Right kidney (tissue), 1 donor: ENCODE results near the gene PBX2.
"Not testable (repeated sequence)": the region's sequence is repeated elsewhere in the genome, so short reads cannot be mapped to it uniquely, and the experiment has no call there.

Source experiments
- DNase-seq: peaks from one replicate; pipeline ENCODE4 v3.0.0-alpha.2; 2016

PBX2 gene

GRCh38 chr6:32203426-32204267 lies 13.6 kb upstream of the PBX2 start:
- DNase-seq, result no peak

- DNase-seq, result no peak
Observed at GRCh38 chr6:32202186-32202585, 12.2 kb upstream of the PBX2 start.

GRCh38 chr6:32200711-32201475 lies 10.9 kb upstream of the PBX2 start:
- DNase-seq, result no peak

- no peak for DNase-seq
Observed at GRCh38 chr6:32198866-32199265, 8.9 kb upstream of the PBX2 start.

- DNase-seq, result no peak
Observed at GRCh38 chr6:32198345-32198696, 8.3 kb upstream of the PBX2 start.

- peak; percentile 90 for DNase-seq
Observed at GRCh38 chr6:32196682-32197616, 6.9 kb upstream of the PBX2 start.

- peak; percentile 97 for DNase-seq
Observed at GRCh38 chr6:32195902-32196681, 6.1 kb upstream of the PBX2 start.

GRCh38 chr6:32195652-32195901 lies 5.6 kb upstream of the PBX2 start:
- DNase-seq, result no peak

GRCh38 chr6:32194825-32195651 lies 5.0 kb upstream of the PBX2 start:
- DNase-seq, result no peak

GRCh38 chr6:32194388-32194787 lies 4.4 kb upstream of the PBX2 start:
- DNase-seq, result no peak

GRCh38 chr6:32193096-32193495 lies 3.1 kb upstream of the PBX2 start:
- not testable (repeated sequence) for DNase-seq

- DNase-seq, result no peak
Observed at GRCh38 chr6:32192608-32193039, 2.6 kb upstream of the PBX2 start, which contains the start of gene GPSM3. GPSM3 (minus strand) TSS chr6:32192643; CDS start chr6:32192513, 130 bp downstream.

GRCh38 chr6:32191696-32192607 lies 1.9 kb upstream of the PBX2 start:
- DNase-seq, result no peak

GRCh38 chr6:32190911-32191677 lies 1.1 kb upstream of the PBX2 start:
- DNase-seq, result no peak

GRCh38 chr6:32189742-32190053 lies 304 bp downstream of the PBX2 start:
- no peak for DNase-seq

- no peak for DNase-seq
Observed at GRCh38 chr6:32189069-32189741, 797 bp downstream of the PBX2 start.

GRCh38 chr6:32188381-32189068 lies 1.5 kb downstream of the PBX2 start:
- no peak for DNase-seq
